HG02943 (cell line): ENCODE measurements around the gene SLC19A1.

Source experiments
- ATAC-seq: cut with Tn5 transposase; IDR thresholded peaks from one replicate; pipeline ENCODE4 v1.9.1; 2021; ENCODE audit warnings: mild to moderate bottlenecking, low read depth, moderate library complexity; ENCODE audit not compliant: unreplicated experiment

SLC19A1 gene

GRCh38 chr21:45472445-45473365, 69.5 kb downstream of the SLC19A1 start:
- no peak for ATAC-seq

- ATAC-seq, result no peak
Measured at GRCh38 chr21:45471525-45472221, 70.6 kb downstream of the SLC19A1 start.

- ATAC-seq, result no peak
Measured at GRCh38 chr21:45470773-45471524, 71.3 kb downstream of the SLC19A1 start.

- no peak for ATAC-seq
Measured at GRCh38 chr21:45470087-45470515, 72.1 kb downstream of the SLC19A1 start.

GRCh38 chr21:45469273-45470086, 72.8 kb downstream of the SLC19A1 start:
- no peak for ATAC-seq

- no peak for ATAC-seq
Measured at GRCh38 chr21:45468971-45469272, 73.3 kb downstream of the SLC19A1 start.

GRCh38 chr21:45468051-45468970, 73.9 kb downstream of the SLC19A1 start:
- no peak for ATAC-seq

GRCh38 chr21:45467221-45467779, 74.9 kb downstream of the SLC19A1 start:
- no peak for ATAC-seq

- no peak for ATAC-seq
Measured at GRCh38 chr21:45466330-45467220, 75.7 kb downstream of the SLC19A1 start.

- ATAC-seq, result no peak
Measured at GRCh38 chr21:45465611-45466329, 76.5 kb downstream of the SLC19A1 start.

GRCh38 chr21:45465105-45465504, 77.1 kb downstream of the SLC19A1 start:
- ATAC-seq, result no peak

GRCh38 chr21:45464309-45464708, 77.9 kb downstream of the SLC19A1 start:
- no peak for ATAC-seq

- ATAC-seq, result no peak
Measured at GRCh38 chr21:45463871-45464270, 78.4 kb downstream of the SLC19A1 start.

GRCh38 chr21:45461806-45462341, 80.4 kb downstream of the SLC19A1 start:
- ATAC-seq, result no peak

GRCh38 chr21:45461369-45461750, 80.9 kb downstream of the SLC19A1 start:
- no peak for ATAC-seq

GRCh38 chr21:45460611-45461368, 81.5 kb downstream of the SLC19A1 start:
- ATAC-seq, result no peak
